Measurements from ENCODE around the gene PRKN. TPM values are rescaled to one million over a fixed set of nuclear protein-coding genes. Genes with fewer than 3 reads are reported as not detected.

The PRKN gene
- total RNA-seq, 1 experiment from 2014 or later = 2.0 TPM

DNA sequence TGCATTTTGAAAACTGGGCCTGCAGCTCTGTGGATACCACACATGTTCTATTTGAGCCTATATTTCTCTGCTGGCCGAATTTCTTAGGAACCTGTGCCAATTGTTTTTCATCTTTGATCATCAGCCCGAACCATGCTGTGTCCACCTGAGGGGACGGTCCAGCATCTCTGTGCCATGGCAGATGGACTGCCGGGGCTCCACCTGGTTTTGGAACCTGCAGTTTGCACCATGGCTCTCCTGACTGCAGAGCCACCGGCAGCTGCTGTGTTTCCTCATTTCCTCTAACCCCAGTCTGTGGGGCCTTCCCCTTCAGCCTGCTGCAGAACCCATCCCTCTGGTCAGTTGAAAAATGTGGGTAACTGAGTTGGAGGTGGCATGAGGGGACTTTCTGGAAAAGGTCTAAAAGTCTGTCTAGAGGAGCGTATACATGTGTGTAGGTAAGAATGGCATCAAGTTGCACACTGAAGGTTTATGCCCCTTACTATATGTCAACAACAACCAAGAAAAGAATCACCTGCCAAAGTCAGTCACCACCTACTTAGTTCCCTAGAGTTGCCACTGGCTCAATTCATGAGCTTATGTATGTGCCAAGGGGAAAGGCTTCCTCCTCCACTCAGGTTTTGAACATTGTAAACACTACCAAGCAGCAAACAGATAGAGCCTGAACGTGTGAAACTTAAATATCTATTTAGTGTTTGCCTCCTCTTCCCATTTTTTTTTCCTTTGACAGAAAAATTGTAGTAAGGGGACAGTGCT is 548.2 kb downstream of the PRKN start:
- no CpG with 5 or more reads among the region's 7 CpGs for WGBS (ENCODE audit: extremely low coverage, insufficient read length, low lambda C conversion rate)
- Mint-ChIP-seq H3K4me3 (no peak overlapping the region), H3K36me3 (ENCODE audit: insufficient read depth in 1 of 3, low read depth in 3 of 3) (no peaks in the 10 kb centered on the region), H3K4me1 (peaks cover 0 to 4% of the 10 kb centered on the region in 2 experiments; a peak in 3 of 4 replicates), H3K27me3 (ENCODE audit: low read depth) (no peaks in the 10 kb centered on the region), H3K9me3 (no peaks in the 10 kb centered on the region), H3K27ac (peak overlapping the region in 1 of 3 experiments; percentile 22; a peak in 1 of 7 replicates)
- DNase-seq = no peak
- Histone ChIP-seq H3K9ac (ENCODE audit: extremely low read depth, insufficient read length, low read length) (no peak overlapping the region), H3K9me3 (ENCODE audit: control insufficient read depth, low read depth, low read length) (no peaks in the 10 kb centered on the region), H4K91ac (ENCODE audit: insufficient read length, low read depth, low read length) (no peak overlapping the region), H3K27ac (ENCODE audit: insufficient read length, low read depth, low read length) (no peak overlapping the region), H4K5ac (ENCODE audit: insufficient read length, low read depth, low read length) (no peak overlapping the region), H2BK12ac (ENCODE audit: insufficient read length, low read depth, low read length) (no peak overlapping the region), H2AFZ (ENCODE audit: low read length) (no peak overlapping the region), H3K4me2 (ENCODE audit: insufficient read depth, insufficient read length, low read length) (no peak overlapping the region), H3K27me3 (ENCODE audit: insufficient read depth, low read length) (no peaks in the 10 kb centered on the region), H3K4me1 (ENCODE audit: insufficient read depth, low read length) (no peaks in the 10 kb centered on the region), H3K14ac (ENCODE audit: insufficient read depth, low read length) (no peak overlapping the region), H4K20me1 (ENCODE audit: control insufficient read depth, insufficient read depth, insufficient read length) (no peaks in the 10 kb centered on the region), H2BK120ac (ENCODE audit: low read depth, low read length, poor library complexity, severe bottlenecking) (no peak overlapping the region), H3K23me2 (ENCODE audit: insufficient read length, low read depth, low read length, poor library complexity, severe bottlenecking) (no peaks in the 10 kb centered on the region), H2BK15ac (ENCODE audit: low read depth, low read length) (no peak overlapping the region), H3T11ph (ENCODE audit: low read length) (no peak overlapping the region), H4K8ac (replicated peaks; ENCODE audit: insufficient read length, low read depth, low read length) (no peak overlapping the region), H3K18ac (ENCODE audit: insufficient read length, low read depth, low read length) (no peak overlapping the region), H2BK5ac (ENCODE audit: insufficient read length, low read length) (no peak overlapping the region), H3K79me2 (ENCODE audit: insufficient read depth, low read length) (no peaks in the 10 kb centered on the region), H3K23ac (ENCODE audit: insufficient read length, low read depth, low read length) (no peak overlapping the region), H3K79me1 (ENCODE audit: insufficient read depth, low read depth, low read length, poor library complexity, severe bottlenecking) (no peaks in the 10 kb centered on the region), H2AK5ac (ENCODE audit: insufficient read length, low read length) (no peak overlapping the region), H3K56ac (ENCODE audit: insufficient read length, low read depth, low read length) (peak overlapping the region; percentile 30), H3K4ac (ENCODE audit: low read depth, low read length) (no peak overlapping the region), H2BK20ac (ENCODE audit: low read depth, low read length, poor library complexity, severe bottlenecking) (no peak overlapping the region)
- TF ChIP-seq CTCF (conservative IDR thresholded peaks at IDR 0.05) = no peak
